Measurements from ENCODE around the gene NT5DC1.

The NT5DC1 gene

DNA sequence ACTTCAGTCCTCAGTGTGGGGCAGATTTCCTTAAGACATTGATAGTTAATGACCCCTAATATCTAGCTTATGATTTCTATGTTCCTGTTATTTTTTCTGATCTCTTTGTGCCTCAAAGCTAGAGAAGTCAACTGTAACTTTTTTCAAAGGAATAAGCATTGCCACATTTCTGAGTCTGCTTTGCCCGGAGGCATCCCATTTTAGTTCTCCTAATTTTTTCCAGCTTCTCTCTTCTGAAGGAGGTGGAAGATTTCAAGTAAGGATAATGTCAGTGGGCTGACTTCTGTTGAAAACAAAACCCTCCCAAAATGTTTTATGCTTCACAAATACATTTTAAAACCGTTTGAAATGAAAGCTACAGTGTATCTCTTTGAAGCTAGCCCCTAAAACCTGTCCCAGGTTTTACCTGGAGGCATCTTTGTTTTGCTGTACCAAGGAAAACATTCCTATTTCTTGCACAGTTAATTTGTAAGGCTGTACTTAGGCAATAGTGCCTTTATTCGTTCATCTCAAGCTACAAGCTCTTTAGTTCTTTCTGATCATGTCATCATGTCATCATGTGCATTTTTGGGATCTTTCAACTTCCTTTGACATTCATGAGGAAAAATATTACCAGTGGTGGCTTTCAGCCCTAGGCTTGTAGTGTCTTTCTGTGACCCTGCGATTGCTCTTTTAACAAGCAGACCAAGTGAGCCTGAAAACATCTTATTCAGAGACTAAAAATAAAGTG, 107.6 kb downstream of the NT5DC1 start:
- Histone ChIP-seq H3K36me3 (ENCODE audit: control insufficient read depth in 5 of 5, insufficient read depth in 5 of 5, low read length in 5 of 5) (peaks cover 0 to 4% (median 1%) of the 10 kb centered on the region in 5 donors), H3K27ac (ENCODE audit: low read depth, low read length) (no peak overlapping the region), H3K4me1 (ENCODE audit: control insufficient read depth in 5 of 5, insufficient read depth in 5 of 5, low read length in 5 of 5) (no peaks in the 10 kb centered on the region), H3K27me3 (ENCODE audit: control insufficient read depth in 5 of 5, insufficient read depth in 4 of 5, low read length in 5 of 5) (no peaks in the 10 kb centered on the region), H3K9ac (ENCODE audit: low read length in 5 of 5) (no peak overlapping the region), H3K4me3 (ENCODE audit: low read depth in 1 of 5, low read length in 5 of 5) (no peak overlapping the region), H3K9me3 (ENCODE audit: control insufficient read depth in 5 of 5, low read length in 5 of 5) (no peaks in the 10 kb centered on the region)

DNA sequence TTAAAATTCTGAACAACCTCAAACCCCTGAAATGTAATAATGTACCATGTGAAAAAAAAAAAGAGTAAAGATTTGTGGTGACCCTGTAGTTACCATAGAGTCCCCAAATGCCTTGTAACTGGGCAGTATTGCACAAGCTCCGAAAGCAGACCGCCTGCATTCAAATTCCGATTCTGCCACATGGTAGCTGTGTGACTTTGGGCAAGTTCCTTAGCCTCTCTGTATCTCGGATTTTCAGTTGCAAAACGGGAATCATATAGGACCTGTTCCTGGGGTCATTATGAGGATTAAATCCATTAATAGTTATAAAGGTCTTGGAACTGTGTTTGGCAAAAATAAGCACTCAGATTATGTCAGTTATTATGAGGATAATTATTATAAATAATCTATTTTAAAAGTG, 109.7 kb downstream of the NT5DC1 start:
- Histone ChIP-seq H3K4me3 (ENCODE audit: low read depth in 1 of 5, low read length in 5 of 5) (no peak overlapping the region), H3K4me1 (ENCODE audit: control insufficient read depth in 5 of 5, insufficient read depth in 5 of 5, low read length in 5 of 5) (no peaks in the 10 kb centered on the region), H3K27ac (ENCODE audit: low read depth, low read length) (no peak overlapping the region), H3K9me3 (ENCODE audit: control insufficient read depth in 5 of 5, low read length in 5 of 5) (no peaks in the 10 kb centered on the region), H3K9ac (ENCODE audit: low read length in 5 of 5) (no peak overlapping the region), H3K27me3 (ENCODE audit: control insufficient read depth in 5 of 5, insufficient read depth in 4 of 5, low read length in 5 of 5) (no peaks in the 10 kb centered on the region), H3K36me3 (ENCODE audit: control insufficient read depth in 5 of 5, insufficient read depth in 5 of 5, low read length in 5 of 5) (peaks cover 0 to 6% (median 4%) of the 10 kb centered on the region in 5 donors)

DNA sequence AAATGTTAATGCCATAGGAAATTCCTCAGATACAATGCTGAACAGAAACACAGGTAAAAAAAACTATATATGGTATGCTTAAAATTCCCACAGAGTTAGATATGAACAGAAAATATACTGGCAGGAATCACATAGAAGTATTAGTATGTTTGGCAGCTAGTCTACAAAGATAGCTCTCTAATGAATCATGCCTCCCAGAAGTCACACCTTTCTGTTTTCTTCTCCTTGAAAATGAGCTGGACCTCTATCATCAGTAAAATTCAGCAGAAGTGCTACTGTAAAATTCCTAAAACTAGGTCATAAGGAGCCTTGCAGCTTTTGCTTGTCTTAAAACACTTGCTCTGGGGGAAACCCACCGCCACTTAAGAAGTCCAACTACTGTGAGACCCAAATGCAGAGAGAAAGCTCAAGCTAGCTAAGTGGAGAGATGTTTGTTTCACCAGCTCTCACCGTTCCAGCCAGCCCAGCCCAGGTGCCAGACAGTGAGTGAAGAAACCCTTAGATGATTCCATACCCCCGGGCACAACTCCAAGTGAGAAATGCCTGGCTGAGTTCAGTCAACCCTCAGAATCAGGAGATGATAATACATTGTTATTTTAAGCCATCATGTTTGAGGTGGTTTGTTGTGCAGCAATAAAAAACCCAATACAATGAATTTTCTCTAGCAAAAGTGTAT, 110.2 kb downstream of the NT5DC1 start:
- H3K36me3 ChIP-seq (ENCODE audit: control insufficient read depth in 5 of 5, insufficient read depth in 5 of 5, low read length in 5 of 5), result peaks cover 0 to 6% (median 4%) of the 10 kb centered on the region in 5 donors
- H3K4me3 ChIP-seq (ENCODE audit: low read depth in 1 of 5, low read length in 5 of 5), result no peak overlapping the region
- no peak overlapping the region for H3K27ac ChIP-seq (ENCODE audit: low read depth, low read length)
- no peaks in the 10 kb centered on the region for H3K27me3 ChIP-seq (ENCODE audit: control insufficient read depth in 5 of 5, insufficient read depth in 4 of 5, low read length in 5 of 5)
- no peak overlapping the region for H3K9ac ChIP-seq (ENCODE audit: low read length in 5 of 5)
- H3K4me1 ChIP-seq (ENCODE audit: control insufficient read depth in 5 of 5, insufficient read depth in 5 of 5, low read length in 5 of 5), result no peaks in the 10 kb centered on the region
- no peaks in the 10 kb centered on the region for H3K9me3 ChIP-seq (ENCODE audit: control insufficient read depth in 5 of 5, low read length in 5 of 5)

DNA sequence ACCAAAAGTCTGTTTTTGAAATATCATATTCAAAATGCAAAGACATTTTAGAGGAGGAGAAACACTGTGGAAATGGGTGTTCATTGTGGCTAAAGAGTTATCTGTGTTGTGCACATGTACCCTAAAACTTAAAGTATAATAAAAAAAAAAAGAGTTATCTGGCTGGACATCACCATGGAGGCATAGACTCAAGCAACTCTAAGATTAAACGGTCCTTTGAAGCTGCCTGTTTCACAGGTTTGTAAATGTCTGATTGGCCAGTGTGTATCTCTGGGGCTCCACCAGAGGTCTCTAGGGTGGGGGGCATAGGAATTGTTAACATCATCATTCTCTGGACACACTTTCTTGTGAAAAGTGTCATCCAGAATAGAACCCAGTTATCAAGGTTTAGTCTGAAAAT, 114.0 kb downstream of the NT5DC1 start:
- no peak overlapping the region for H3K27ac ChIP-seq (ENCODE audit: low read depth, low read length)
- H3K4me3 ChIP-seq (ENCODE audit: low read depth in 1 of 5, low read length in 5 of 5), result no peak overlapping the region
- H3K9me3 ChIP-seq (ENCODE audit: control insufficient read depth in 5 of 5, low read length in 5 of 5), result no peaks in the 10 kb centered on the region
- H3K27me3 ChIP-seq (ENCODE audit: control insufficient read depth in 5 of 5, insufficient read depth in 4 of 5, low read length in 5 of 5), result no peaks in the 10 kb centered on the region
- H3K4me1 ChIP-seq (ENCODE audit: control insufficient read depth in 5 of 5, insufficient read depth in 5 of 5, low read length in 5 of 5), result no peaks in the 10 kb centered on the region
- no peak overlapping the region for H3K9ac ChIP-seq (ENCODE audit: low read length in 5 of 5)
- peaks cover 0 to 6% (median 0%) of the 10 kb centered on the region in 5 donors for H3K36me3 ChIP-seq (ENCODE audit: control insufficient read depth in 5 of 5, insufficient read depth in 5 of 5, low read length in 5 of 5)

DNA sequence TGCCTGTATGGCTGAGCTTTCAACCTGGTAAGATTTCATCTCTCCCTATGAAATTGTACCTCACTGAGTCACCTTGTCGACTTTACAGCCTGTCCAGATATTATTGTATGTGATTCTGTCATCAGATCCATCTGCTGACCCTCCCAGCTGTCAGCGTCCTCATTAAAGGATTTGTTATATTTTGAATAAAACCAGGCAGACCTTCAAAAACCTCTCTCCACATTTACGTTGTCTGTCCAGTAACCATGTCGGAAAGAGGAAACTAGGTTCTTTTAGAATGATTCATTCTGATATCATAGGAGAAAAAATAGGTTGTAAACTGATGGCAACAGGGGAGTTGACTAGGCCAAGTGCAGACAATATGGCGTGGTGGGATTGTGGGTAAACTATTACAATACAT, 114.8 kb downstream of the NT5DC1 start:
- Histone ChIP-seq H3K27ac (ENCODE audit: low read depth, low read length) (no peak overlapping the region), H3K4me3 (ENCODE audit: low read depth in 1 of 5, low read length in 5 of 5) (no peak overlapping the region), H3K36me3 (ENCODE audit: control insufficient read depth in 5 of 5, insufficient read depth in 5 of 5, low read length in 5 of 5) (peaks cover 0 to 6% (median 0%) of the 10 kb centered on the region in 5 donors), H3K9me3 (ENCODE audit: control insufficient read depth in 5 of 5, low read length in 5 of 5) (no peaks in the 10 kb centered on the region), H3K9ac (ENCODE audit: low read length in 5 of 5) (no peak overlapping the region), H3K27me3 (ENCODE audit: control insufficient read depth in 5 of 5, insufficient read depth in 4 of 5, low read length in 5 of 5) (no peaks in the 10 kb centered on the region), H3K4me1 (ENCODE audit: control insufficient read depth in 5 of 5, insufficient read depth in 5 of 5, low read length in 5 of 5) (no peaks in the 10 kb centered on the region)

DNA sequence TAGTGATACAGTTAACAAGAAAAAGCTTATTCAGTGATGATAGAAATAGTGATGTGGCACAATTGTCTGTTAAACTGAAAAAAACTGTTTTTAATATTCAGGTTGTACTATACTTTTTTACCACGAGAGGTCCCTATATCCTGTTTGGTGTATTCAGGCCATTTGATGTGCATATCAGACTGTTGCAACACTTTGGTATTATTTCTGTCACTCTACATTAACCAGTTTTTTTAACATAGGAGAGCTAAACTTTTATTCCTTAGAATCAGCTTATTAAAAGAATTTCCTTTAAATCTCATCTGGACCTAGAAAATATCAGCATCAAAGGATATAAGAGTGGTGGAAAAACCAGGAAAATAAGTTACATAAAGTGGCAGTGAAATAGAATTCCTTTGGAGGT, 116.4 kb downstream of the NT5DC1 start:
- Histone ChIP-seq H3K9me3 (ENCODE audit: control insufficient read depth in 5 of 5, low read length in 5 of 5) (no peaks in the 10 kb centered on the region), H3K36me3 (ENCODE audit: control insufficient read depth in 5 of 5, insufficient read depth in 5 of 5, low read length in 5 of 5) (peaks cover 0 to 10% (median 4%) of the 10 kb centered on the region in 5 donors), H3K27me3 (ENCODE audit: control insufficient read depth in 5 of 5, insufficient read depth in 4 of 5, low read length in 5 of 5) (no peaks in the 10 kb centered on the region), H3K9ac (ENCODE audit: low read length in 5 of 5) (no peak overlapping the region), H3K4me1 (ENCODE audit: control insufficient read depth in 5 of 5, insufficient read depth in 5 of 5, low read length in 5 of 5) (no peaks in the 10 kb centered on the region), H3K27ac (ENCODE audit: low read depth, low read length) (no peak overlapping the region), H3K4me3 (ENCODE audit: low read depth in 1 of 5, low read length in 5 of 5) (no peak overlapping the region)

DNA sequence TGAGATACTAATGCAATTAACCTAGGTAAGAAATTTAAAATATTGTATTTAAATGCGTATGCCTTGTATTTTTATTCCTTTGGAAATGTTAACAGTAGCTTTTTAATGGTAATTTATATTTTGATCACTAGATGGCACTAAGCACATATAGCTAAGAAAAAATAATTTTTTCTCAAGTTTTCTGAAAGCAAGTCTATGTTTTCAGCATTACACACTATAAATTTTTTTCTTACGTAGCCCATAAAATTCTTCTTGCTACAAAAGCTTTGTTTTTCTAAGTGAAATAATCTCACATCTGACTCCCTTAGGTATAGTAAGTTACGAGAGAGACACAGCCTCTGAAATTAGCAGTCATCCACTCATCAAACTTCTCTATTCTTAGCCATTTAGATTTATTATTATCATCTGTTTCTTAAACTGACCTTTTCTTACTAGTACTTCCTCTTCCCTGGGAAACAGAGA, 117.5 kb downstream of the NT5DC1 start:
- Histone ChIP-seq H3K4me1 (ENCODE audit: control insufficient read depth in 5 of 5, insufficient read depth in 5 of 5, low read length in 5 of 5) (no peaks in the 10 kb centered on the region), H3K9ac (ENCODE audit: low read length in 5 of 5) (no peak overlapping the region), H3K4me3 (ENCODE audit: low read depth in 1 of 5, low read length in 5 of 5) (no peak overlapping the region), H3K9me3 (ENCODE audit: control insufficient read depth in 5 of 5, low read length in 5 of 5) (no peaks in the 10 kb centered on the region), H3K27ac (ENCODE audit: low read depth, low read length) (no peak overlapping the region), H3K36me3 (ENCODE audit: control insufficient read depth in 5 of 5, insufficient read depth in 5 of 5, low read length in 5 of 5) (peaks cover 4 to 11% (median 9%) of the 10 kb centered on the region in 5 donors), H3K27me3 (ENCODE audit: control insufficient read depth in 5 of 5, insufficient read depth in 4 of 5, low read length in 5 of 5) (no peaks in the 10 kb centered on the region)

DNA sequence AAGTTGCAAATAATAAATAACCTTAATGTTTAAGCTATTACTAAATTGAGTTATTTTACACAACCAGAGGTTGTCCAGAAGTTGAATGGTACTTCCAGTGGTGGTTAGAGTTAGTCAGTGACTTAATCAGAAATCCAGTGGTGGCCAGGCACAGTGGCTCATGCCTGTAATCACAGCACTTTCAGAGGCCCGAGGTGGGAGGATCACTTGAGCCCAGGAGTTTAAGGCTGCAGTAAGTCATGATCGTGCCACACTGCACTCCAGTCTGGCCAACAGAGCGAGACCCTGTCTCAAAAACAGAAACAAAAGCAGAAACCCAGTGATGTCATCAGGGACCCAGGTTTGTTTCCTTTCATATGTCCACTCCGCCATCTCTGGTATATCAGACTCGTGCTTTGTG, 118.2 kb downstream of the NT5DC1 start:
- H3K36me3 ChIP-seq (ENCODE audit: control insufficient read depth in 5 of 5, insufficient read depth in 5 of 5, low read length in 5 of 5), result peaks cover 4 to 11% (median 9%) of the 10 kb centered on the region in 5 donors
- H3K27me3 ChIP-seq (ENCODE audit: control insufficient read depth in 5 of 5, insufficient read depth in 4 of 5, low read length in 5 of 5), result no peaks in the 10 kb centered on the region

DNA sequence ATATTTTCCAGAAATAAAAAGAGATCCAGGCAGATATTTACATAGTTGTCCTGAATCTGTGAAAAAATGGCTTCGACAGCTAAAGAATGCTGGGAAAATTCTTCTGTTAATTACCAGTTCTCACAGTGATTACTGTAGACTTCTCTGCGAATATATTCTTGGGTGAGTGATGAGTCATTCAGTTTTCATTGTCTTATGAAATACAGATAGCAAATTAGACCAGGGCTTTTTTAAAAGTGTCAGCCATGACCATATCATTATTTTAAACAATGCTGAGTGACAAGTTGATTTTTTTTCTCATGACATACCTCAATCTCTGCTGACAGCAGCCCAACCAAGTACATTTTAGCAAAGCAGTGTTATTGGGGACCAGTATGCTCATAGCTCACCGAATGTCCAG, 120.4 kb downstream of the NT5DC1 start:
- no peak overlapping the region for H3K27ac ChIP-seq (ENCODE audit: low read depth, low read length)
- H3K9me3 ChIP-seq (ENCODE audit: control insufficient read depth in 5 of 5, low read length in 5 of 5), result no peaks in the 10 kb centered on the region
- H3K4me3 ChIP-seq (ENCODE audit: low read depth in 1 of 5, low read length in 5 of 5), result no peak overlapping the region
- peaks cover 4 to 14% (median 11%) of the 10 kb centered on the region in 5 donors for H3K36me3 ChIP-seq (ENCODE audit: control insufficient read depth in 5 of 5, insufficient read depth in 5 of 5, low read length in 5 of 5)
- H3K27me3 ChIP-seq (ENCODE audit: control insufficient read depth in 5 of 5, insufficient read depth in 4 of 5, low read length in 5 of 5), result no peaks in the 10 kb centered on the region
- no peaks in the 10 kb centered on the region for H3K4me1 ChIP-seq (ENCODE audit: control insufficient read depth in 5 of 5, insufficient read depth in 5 of 5, low read length in 5 of 5)
- H3K9ac ChIP-seq (ENCODE audit: low read length in 5 of 5), result no peak overlapping the region

More for the DNA sequence above, 118.2 kb downstream of the NT5DC1 start:
- Histone ChIP-seq H3K4me1 (ENCODE audit: control insufficient read depth in 5 of 5, insufficient read depth in 5 of 5, low read length in 5 of 5) (no peaks in the 10 kb centered on the region), H3K9ac (ENCODE audit: low read length in 5 of 5) (no peak overlapping the region), H3K9me3 (ENCODE audit: control insufficient read depth in 5 of 5, low read length in 5 of 5) (no peaks in the 10 kb centered on the region), H3K4me3 (ENCODE audit: low read depth in 1 of 5, low read length in 5 of 5) (no peak overlapping the region), H3K27ac (ENCODE audit: low read depth, low read length) (no peak overlapping the region)

DNA sequence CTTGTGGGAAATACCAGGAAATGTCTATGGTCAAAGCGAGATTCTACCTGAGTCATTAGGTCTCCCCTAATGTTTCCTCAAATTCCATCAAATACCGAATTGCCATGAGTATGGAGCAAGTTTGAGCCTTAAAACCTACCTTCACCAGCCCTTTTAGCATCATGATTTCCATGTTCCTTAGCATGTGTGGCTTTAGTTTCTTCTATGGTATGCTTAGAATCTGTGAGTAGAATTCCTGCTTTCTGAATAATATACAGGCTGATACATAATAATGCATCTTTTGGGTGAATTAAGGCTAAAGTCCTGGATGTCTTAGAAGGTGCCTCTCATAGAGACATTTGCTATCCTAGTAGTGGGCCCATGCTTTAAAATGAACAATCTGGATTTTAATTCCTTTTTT, 121.3 kb downstream of the NT5DC1 start:
- Histone ChIP-seq H3K9ac (ENCODE audit: low read length in 5 of 5) (no peak overlapping the region), H3K4me1 (ENCODE audit: control insufficient read depth in 5 of 5, insufficient read depth in 5 of 5, low read length in 5 of 5) (no peaks in the 10 kb centered on the region), H3K9me3 (ENCODE audit: control insufficient read depth in 5 of 5, low read length in 5 of 5) (no peaks in the 10 kb centered on the region), H3K36me3 (ENCODE audit: control insufficient read depth in 5 of 5, insufficient read depth in 5 of 5, low read length in 5 of 5) (peaks cover 4 to 14% (median 11%) of the 10 kb centered on the region in 5 donors), H3K27me3 (ENCODE audit: control insufficient read depth in 5 of 5, insufficient read depth in 4 of 5, low read length in 5 of 5) (no peaks in the 10 kb centered on the region), H3K27ac (ENCODE audit: low read depth, low read length) (no peak overlapping the region), H3K4me3 (ENCODE audit: low read depth in 1 of 5, low read length in 5 of 5) (no peak overlapping the region)
